8988T (cell line): ENCODE results near the gene MRPL32.

Source experiments
- DNase-seq: peaks from one replicate; pipeline ENCODE4 v3.0.0; 2011

Gene MRPL32

DNA sequence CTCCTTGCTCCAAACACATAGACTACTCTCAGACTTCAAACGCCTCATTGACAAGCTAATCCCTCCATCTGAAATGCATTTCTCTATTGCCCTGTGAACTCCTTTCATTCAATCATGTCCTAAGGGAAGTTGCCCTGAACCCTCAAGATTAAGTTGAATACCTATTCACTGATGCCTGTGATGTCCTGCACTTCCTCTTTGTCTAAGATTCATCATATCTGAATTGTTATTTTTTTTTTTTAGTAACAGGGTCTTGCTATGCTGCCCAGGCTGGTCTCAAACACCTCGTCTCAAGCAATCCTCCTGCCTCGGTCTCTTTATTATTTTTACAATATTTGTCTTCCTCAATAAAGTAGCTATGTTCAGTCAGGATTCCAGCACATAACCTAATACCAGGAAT lies 3.4 kb upstream of the MRPL32 start:
- no peak for DNase-seq

DNA sequence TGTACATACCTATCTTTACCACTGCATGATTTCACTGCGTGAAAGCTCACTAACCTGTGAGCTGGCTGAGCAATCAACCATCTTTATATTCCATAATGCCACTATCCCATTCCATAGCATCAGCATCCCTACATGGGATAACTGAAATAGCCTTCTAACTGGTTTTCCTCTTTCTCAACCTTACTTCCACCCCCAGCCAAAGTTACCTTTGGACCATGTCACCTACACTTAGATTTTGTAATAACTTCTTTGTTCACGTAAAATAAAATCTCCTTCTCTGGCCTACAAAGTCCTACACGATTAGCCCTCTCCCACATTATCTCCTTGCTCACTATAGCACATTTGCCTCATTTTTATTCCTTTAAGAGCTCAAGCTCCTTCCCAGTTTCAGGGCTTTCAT lies 2.7 kb upstream of the MRPL32 start:
- DNase-seq: no peak

GRCh38 chr7:42930889-42931288 lies 1.3 kb upstream of the MRPL32 start:
- DNase-seq: no peak

DNA sequence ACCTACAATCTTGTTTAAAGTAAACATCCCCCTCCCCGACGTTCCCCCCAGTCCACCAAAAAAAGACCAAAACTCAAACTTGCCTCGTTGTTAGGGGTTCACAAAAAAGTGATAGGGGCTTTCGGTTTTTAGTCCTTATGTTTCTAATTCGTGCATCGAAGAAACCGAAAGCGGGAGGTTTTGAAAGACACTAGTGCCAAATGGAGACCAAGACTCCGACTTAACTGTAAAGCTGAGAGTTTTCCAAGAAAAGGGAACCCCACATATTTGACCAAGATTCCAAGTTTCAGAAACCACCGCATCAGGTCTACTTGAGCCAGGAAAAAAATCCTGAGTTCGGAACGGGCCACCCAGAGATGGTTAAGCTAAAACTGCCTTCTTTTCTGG lies 736 bp upstream of the MRPL32 start:
- DNase-seq: no peak

GRCh38 chr7:42932811-42933591 lies 825 bp downstream of the MRPL32 start:
- no peak for DNase-seq

- no peak for DNase-seq
Measured at GRCh38 chr7:42934291-42934690, 2.1 kb downstream of the MRPL32 start.

DNA sequence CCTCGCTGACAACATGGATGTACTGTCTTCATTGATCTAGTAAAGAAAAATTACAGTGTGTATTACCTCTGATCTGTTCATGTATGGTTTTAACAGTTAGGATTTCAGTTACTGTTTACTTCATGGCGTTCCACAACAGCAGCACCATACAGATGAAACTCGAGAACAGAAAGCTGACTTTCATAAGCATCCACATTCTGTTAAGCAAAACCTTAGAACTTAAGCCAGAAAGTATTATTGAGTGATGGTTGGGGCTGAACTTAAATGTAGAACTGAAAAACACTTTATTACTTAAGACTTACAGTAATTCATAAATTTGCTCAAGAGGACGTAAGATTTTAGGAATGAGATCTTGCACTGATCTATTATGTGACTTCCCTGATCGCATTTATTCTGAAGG lies 3.7 kb downstream of the MRPL32 start:
- no peak for DNase-seq

DNA sequence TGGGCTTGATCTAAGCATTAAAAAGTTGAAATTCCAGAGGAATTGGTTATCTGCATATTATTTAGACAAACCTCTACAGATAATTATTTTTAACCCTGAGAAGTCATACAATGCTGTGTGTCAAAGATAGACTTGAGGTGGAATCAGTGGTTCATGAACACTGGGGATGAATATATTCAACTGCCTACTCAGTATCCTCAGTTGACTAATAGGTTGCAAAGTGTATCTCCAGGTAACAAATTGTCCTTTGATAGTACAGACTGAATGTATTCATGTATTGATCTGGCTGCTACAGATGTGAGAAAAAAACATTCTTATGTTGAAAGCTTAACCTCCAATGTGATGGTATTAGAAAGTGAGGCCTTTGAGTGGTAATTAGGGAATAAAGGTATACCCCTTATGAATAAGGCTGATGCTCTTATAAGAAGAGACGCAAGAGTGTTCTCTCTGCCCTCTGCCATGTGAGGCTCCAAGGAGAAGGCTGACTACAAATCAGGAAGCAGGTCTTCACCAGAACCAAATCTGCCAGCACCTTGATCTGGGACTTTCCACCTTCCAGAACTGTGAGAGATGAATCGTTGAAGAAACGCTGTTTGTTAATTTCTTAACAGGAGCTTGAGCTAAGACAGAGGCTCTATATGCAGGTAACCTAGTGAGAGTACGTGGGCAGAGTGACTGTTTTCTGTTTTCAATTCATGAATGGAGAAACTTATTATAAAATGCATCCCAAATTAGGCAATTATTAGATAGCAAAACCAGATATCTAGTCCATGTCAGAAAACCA lies 7.5 kb downstream of the MRPL32 start:
- DNase-seq: no peak

GRCh38 chr7:42940985-42941847 lies 9.0 kb downstream of the MRPL32 start:
- peak; percentile 20 for DNase-seq

- no peak for DNase-seq
Measured at GRCh38 chr7:42945821-42946626, 13.8 kb downstream of the MRPL32 start.

GRCh38 chr7:42946627-42946950 lies 14.4 kb downstream of the MRPL32 start:
- no peak for DNase-seq

DNA sequence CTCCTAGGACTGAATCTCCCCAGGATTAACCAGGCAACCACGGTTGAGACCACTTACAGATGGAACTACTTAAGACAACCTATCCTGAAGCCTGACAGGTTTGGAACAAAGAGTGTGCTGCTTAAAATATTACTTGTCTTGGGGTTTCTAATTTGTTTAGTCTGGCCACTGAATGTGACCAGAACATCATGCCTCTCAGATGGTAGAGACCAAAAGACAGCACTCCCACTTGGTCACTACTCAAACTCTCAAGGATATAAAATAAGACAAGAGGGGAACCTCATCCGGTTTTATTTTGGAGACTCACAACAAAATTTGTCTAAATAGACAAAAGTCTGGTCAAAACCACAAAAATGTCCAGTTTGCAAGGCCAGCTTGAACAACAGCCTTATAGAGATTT lies 15.3 kb downstream of the MRPL32 start:
- no peak for DNase-seq

GRCh38 chr7:42950417-42950816 lies 18.2 kb downstream of the MRPL32 start:
- no peak for DNase-seq

DNA sequence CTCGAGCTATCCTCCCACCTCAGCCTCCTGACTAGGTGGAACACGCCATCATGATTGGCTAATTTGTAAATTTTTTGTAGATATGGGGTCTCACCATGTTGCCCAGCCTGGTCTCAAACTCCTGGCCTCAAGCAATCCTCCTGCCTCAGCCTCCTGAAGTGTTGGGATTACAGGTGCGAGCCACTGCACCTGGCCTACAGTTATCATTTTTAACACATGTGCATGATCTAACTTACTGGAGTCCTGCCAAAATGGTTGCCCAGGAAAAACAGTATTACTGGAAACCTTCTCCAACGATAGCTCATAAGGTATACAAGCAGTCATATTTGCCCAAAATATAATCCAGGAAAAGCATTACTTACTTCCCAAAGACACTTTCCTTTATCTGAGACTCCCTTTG lies 20.2 kb downstream of the MRPL32 start:
- DNase-seq: no peak

- DNase-seq: no peak
Measured at GRCh38 chr7:42953994-42954393, 21.8 kb downstream of the MRPL32 start.

- no peak for DNase-seq
Measured at GRCh38 chr7:42956062-42956461, 23.9 kb downstream of the MRPL32 start.

DNA sequence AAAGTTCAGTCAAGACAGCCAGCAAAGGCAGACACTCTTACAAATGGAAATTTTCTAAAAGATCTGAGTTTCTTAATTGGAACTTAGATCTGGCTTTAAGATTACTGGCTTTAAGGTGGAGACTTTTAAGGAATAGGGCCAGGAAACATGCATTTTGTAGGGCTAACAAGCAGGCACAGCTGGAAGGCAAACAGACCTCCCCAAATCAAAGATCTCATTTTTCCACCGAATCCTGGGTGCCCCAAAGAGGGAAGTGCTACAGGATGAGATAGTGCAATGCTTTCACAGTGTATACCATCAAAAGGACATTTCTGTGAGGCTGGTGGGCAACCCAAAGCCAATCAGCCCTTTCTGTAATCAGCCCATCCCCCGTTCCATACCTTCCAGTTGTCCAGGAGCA lies 27.4 kb downstream of the MRPL32 start:
- DNase-seq: no peak

DNA sequence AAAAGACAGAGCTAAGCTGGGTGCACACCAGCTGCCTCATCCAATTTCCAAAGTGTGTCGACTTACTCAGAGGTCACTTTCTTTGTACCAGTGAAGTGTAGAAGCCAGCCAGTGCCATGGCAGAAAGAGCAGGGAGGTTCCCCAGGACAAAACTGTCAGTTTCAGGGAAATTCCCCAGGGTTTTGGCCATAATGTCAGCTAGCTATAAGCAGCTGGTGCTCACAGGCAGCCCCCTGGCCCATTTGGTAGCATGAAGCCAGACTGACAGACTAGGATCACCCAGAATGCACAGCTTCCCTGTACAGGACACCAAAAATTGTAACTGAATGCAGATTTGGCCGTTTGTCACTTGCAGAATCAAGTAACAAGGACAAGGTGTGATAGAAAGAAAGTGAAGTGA lies 28.6 kb downstream of the MRPL32 start:
- no peak for DNase-seq

DNA sequence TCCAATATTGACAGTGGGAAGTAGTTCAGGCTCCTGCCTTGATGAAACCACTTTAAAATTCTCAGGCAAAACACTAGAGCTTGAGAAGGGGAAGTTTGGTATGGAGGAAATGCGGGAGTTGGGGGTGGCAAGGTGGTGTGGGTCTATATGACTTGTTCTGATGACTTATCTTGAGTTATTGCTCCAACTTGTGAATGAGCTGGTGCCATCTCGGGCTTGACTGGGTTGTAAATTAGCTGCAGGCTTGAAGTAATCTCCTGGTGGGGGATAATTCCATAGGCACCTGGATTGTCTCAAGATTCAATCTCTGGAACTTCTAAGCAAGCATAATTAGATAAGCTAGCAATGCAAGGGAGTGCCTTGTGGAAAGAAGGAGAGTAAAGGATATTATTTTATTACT lies 29.0 kb downstream of the MRPL32 start:
- DNase-seq: no peak

GRCh38 chr7:42964293-42964692 lies 32.1 kb downstream of the MRPL32 start:
- DNase-seq: no peak

- DNase-seq: no peak
Measured at GRCh38 chr7:42964849-42965805, 33.0 kb downstream of the MRPL32 start.

- DNase-seq: no peak
Measured at GRCh38 chr7:42967391-42967790, 35.2 kb downstream of the MRPL32 start.
